ENCODE measurements around the gene LRRFIP1. TPM values are rescaled to one million over a fixed set of nuclear protein-coding genes. Genes with fewer than 3 reads are reported as not detected.

Gene LRRFIP1
- total RNA-seq, 1 donor from 2014 or later = 158 TPM

DNA sequence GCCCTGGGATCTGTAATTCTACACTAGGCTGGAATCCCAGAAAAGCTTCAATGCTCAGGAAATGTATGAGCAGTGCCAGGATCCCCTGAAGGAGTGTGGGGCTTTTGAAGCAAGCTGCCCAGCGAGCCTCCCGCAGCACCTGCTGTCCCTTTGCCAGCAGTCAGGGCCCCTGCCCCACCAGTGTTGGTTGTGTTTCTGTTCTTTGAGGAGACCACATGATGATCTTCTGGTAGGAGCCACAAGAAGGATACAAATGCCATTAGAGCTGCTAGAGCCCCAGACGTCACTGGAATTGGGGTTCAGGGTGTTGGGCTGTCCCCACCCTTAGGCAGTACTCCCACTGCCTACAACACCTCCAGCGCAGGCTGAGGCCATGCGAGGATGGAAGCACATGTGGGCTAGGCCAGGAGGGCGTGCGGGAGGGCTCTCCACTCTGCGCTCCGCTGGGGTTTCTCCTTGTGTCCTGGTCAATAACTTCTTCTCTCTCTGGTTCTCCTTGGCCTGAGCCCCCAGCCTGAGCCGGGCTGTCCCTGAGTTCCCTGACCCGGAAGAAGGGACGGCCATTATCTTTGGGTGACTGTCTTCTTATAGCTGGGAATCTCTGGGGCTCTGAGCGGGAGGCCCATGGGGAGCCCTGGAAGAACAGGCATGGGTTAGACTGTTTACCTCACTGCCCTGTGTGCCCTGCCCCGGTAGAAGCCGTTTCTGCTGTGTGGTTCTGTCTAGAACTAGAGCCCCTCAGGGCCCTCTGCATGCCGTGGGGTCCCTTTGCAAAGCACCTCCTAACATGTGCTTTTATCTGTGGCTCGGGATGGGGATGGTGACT, 73.9 kb downstream of the LRRFIP1 start:
- DNase-seq (ENCODE audit: low read depth) = no peak

DNA sequence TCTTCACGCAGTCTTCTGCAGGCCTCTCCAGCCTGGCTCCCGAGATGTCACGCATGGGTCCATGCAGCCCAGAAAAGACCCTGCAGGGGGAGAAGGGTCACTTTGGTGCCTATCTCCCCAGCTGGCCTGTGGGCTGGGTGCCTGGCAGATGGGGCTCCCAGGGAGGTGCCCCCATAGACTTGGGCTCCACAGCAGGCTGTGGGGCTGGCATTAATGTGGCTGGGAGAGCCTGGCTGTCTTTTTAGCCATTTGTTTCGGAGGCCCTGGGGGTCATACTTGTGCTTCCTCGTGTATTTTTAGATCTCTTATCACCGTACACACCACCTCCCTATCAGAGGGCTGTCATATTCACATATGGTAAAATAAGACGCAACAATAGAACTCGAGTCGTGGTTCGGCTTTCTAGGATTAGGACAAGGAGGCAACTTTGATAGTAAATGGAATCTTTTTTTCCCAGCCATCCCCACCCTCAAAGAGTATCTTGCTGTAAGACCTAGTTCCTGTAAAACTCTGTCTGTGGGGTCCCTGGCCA, 74.5 kb downstream of the LRRFIP1 start:
- DNase-seq (ENCODE audit: low read depth) = no peak

DNA sequence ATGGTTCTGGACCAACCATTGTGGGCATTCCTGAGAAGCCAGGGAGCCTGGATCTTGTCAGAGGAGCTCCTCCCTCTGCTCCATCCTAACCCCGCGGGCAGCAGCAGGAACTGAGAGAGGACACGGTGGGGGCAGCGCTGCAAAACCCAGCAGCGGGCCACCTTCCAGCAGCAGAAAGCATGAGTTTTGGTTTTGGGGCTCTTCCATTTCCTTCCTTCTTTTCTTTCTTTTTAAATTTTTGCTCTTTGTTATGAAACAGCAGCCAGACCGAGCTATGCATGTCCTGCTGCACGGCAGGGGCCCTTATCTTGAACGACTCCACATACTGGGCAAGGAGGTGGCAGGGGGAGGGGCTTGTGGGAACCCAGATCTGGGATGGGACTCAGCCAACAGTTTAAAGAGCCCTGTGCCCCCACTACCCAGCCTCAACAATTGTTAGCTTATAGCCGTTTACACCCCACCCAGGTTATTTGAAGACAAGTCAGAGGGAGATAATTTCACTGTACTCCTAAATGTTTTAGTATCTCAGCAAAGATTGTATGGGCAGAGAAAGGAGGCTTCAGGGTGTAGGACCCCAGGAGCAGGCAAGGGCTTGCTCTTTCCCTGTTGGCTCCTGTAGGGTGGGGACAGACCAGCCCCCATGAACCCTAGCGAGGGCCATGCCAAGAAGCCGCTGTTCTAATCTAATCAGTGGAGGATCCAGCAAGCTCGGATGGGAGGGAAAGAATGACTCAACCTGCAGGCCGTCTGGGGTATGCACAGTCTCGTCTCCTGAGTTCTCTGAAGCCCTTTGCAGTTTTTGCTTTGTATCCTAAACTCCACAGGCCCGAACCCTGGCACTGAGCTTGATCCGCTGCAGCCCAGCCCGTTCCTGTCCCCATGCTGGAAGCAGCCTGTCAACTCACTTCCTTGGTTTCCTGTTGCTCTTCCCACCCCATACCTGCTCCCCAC, 75.3 kb downstream of the LRRFIP1 start:
- no peak for DNase-seq (ENCODE audit: low read depth)

- DNase-seq (ENCODE audit: low read depth) = peak; percentile 59
These were observed 77.4 kb downstream of the LRRFIP1 start for GRCh38 chr2:237704501-237705434.

GRCh38 chr2:237706257-237706656, 78.9 kb downstream of the LRRFIP1 start:
- no peak for DNase-seq (ENCODE audit: low read depth)

DNA sequence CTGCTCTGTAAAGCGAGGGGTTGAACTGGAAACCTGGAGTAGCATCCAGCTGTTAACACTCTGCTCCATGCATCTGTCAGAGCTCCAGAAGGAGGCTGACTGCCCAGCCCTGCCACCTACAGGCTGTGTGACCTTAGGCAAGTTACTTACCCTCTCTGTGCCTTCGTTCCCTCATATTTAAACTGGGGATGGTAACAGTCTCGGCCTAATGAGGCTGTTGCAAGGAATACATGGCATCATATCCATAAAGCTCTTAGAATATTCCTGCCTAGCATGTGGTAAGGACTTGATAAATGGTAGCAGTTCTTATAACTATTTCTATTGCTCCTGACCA, 80.6 kb downstream of the LRRFIP1 start:
- DNase-seq (ENCODE audit: low read depth) = no peak

- no peak for DNase-seq (ENCODE audit: low read depth)
These were observed 81.1 kb downstream of the LRRFIP1 start for GRCh38 chr2:237708491-237708890.

GRCh38 chr2:237708961-237709360, 81.6 kb downstream of the LRRFIP1 start:
- no peak for DNase-seq (ENCODE audit: low read depth)

- no peak for DNase-seq (ENCODE audit: low read depth)
These were observed 84.2 kb downstream of the LRRFIP1 start for GRCh38 chr2:237711458-237712150.

GRCh38 chr2:237712477-237713377, 85.3 kb downstream of the LRRFIP1 start:
- no peak for DNase-seq (ENCODE audit: low read depth)

- DNase-seq (ENCODE audit: low read depth) = peak; percentile 84
These were observed 87.5 kb downstream of the LRRFIP1 start for GRCh38 chr2:237714690-237715458.

GRCh38 chr2:237715459-237715947, 88.1 kb downstream of the LRRFIP1 start:
- no peak for DNase-seq (ENCODE audit: low read depth)

GRCh38 chr2:237716011-237716410, 88.6 kb downstream of the LRRFIP1 start:
- DNase-seq (ENCODE audit: low read depth) = no peak

- no peak for DNase-seq (ENCODE audit: low read depth)
These were observed 90.2 kb downstream of the LRRFIP1 start for GRCh38 chr2:237717366-237718276.

GRCh38 chr2:237718277-237718634, 90.9 kb downstream of the LRRFIP1 start:
- no peak for DNase-seq (ENCODE audit: low read depth)

GRCh38 chr2:237720444-237720843, 93.1 kb downstream of the LRRFIP1 start:
- no peak for DNase-seq (ENCODE audit: low read depth)

DNA sequence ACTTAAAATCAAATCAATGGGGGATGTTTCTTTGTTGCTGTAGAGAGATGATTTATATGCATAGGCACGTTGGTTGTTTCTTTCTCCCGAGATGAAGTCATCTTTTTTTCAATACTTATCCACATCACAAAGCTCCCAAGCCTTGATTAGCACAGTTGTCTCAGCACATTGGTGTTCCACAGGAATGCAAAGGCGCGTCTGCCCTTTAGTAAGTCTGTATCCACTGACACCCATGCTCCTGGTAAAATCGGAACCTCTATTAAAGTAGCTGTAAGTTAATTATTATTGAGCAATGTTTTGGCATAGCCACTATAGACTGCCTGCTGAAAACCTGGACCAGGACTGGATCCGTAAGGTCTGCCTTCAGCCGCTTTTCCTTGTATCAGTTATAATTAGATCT, 93.6 kb downstream of the LRRFIP1 start:
- peak; percentile 91 for DNase-seq (ENCODE audit: low read depth)
